ENCODE results near the gene GRIN3B.

GRIN3B gene, protein sequence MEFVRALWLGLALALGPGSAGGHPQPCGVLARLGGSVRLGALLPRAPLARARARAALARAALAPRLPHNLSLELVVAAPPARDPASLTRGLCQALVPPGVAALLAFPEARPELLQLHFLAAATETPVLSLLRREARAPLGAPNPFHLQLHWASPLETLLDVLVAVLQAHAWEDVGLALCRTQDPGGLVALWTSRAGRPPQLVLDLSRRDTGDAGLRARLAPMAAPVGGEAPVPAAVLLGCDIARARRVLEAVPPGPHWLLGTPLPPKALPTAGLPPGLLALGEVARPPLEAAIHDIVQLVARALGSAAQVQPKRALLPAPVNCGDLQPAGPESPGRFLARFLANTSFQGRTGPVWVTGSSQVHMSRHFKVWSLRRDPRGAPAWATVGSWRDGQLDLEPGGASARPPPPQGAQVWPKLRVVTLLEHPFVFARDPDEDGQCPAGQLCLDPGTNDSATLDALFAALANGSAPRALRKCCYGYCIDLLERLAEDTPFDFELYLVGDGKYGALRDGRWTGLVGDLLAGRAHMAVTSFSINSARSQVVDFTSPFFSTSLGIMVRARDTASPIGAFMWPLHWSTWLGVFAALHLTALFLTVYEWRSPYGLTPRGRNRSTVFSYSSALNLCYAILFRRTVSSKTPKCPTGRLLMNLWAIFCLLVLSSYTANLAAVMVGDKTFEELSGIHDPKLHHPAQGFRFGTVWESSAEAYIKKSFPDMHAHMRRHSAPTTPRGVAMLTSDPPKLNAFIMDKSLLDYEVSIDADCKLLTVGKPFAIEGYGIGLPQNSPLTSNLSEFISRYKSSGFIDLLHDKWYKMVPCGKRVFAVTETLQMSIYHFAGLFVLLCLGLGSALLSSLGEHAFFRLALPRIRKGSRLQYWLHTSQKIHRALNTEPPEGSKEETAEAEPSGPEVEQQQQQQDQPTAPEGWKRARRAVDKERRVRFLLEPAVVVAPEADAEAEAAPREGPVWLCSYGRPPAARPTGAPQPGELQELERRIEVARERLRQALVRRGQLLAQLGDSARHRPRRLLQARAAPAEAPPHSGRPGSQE

DNA sequence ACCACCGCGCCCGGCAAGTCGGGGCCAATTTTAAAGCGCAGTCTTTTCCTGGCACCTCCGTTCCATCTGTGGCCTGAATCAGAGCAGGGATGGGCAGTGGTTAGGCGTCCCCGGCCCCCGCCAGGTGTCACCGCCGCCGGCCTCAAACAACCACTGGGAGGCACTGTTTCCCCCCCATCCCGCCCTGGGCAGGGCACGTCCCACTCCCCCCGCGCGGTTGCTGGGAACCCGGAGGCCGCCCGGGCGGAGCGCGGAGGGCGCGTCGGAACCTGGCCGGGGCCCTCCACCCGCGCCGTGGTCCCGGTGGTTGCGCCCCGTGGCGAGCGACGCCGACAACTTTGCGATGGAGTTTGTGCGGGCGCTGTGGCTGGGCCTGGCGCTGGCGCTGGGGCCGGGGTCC is at the start of gene GRIN3B:
TSS of gene GRIN3B (plus strand) at position 325 of the 400 bp plus-strand sequence. CDS start at position 344, 19 bp downstream.
- WGBS (ENCODE audit: insufficient coverage, insufficient read length) = no CpG with 5 or more reads among the region's 43 CpGs
- DNase-seq (ENCODE audit: low read depth, low spot score) = peak; percentile 47
- Histone ChIP-seq H3K9me3 (ENCODE audit: control insufficient read depth, insufficient read depth, low read length) (no peaks in the 10 kb centered on the region), H3K27me3 (ENCODE audit: control insufficient read depth, insufficient read depth, low read length) (peaks cover 7% of the 10 kb centered on the region), H3K36me3 (ENCODE audit: control insufficient read depth, insufficient read depth, low read length) (no peaks in the 10 kb centered on the region), H3K27ac (ENCODE audit: low read length) (no peak within 1 kb of the TSS), H3K4me1 (ENCODE audit: control insufficient read depth, insufficient read depth, low read length) (no peaks in the 10 kb centered on the region; the same call in 1 of the 2 replicates), H3K4me3 (ENCODE audit: low read length) (peak within 1 kb of the TSS; percentile 61; the same call in 1 of the 2 replicates)

- no peaks in the 10 kb centered on the region for H3K9me3 ChIP-seq (ENCODE audit: control insufficient read depth, insufficient read depth, low read length)
- H3K27ac ChIP-seq (ENCODE audit: low read length) = no peak overlapping the region
- H3K36me3 ChIP-seq (ENCODE audit: control insufficient read depth, insufficient read depth, low read length) = no peaks in the 10 kb centered on the region
- no peak overlapping the region for H3K4me3 ChIP-seq (ENCODE audit: low read length)
- WGBS (ENCODE audit: insufficient coverage, insufficient read length) = no CpG with 5 or more reads among the region's 14 CpGs
- no peak for DNase-seq (ENCODE audit: low read depth, low spot score)
- peaks cover 5% of the 10 kb centered on the region for H3K4me1 ChIP-seq (ENCODE audit: control insufficient read depth, insufficient read depth, low read length)
- H3K27me3 ChIP-seq (ENCODE audit: control insufficient read depth, insufficient read depth, low read length) = no peaks in the 10 kb centered on the region
These were observed 48.1 kb upstream of the GRIN3B start for GRCh38 chr19:952049-952679.

GRCh38 chr19:952680-953444 is 47.4 kb upstream of the GRIN3B start:
- Histone ChIP-seq H3K4me1 (ENCODE audit: control insufficient read depth, insufficient read depth, low read length) (peaks cover 5% of the 10 kb centered on the region), H3K27me3 (ENCODE audit: control insufficient read depth, insufficient read depth, low read length) (no peaks in the 10 kb centered on the region), H3K4me3 (ENCODE audit: low read length) (no peak overlapping the region), H3K9me3 (ENCODE audit: control insufficient read depth, insufficient read depth, low read length) (no peaks in the 10 kb centered on the region), H3K27ac (ENCODE audit: low read length) (no peak overlapping the region), H3K36me3 (ENCODE audit: control insufficient read depth, insufficient read depth, low read length) (no peaks in the 10 kb centered on the region)
- whole genome bisulfite sequencing (ENCODE audit: insufficient coverage, insufficient read length) = no CpG with 5 or more reads among the region's 21 CpGs
- DNase-seq (ENCODE audit: low read depth, low spot score) = no peak

- Histone ChIP-seq H3K36me3 (ENCODE audit: control insufficient read depth, insufficient read depth, low read length) (no peaks in the 10 kb centered on the region), H3K4me1 (ENCODE audit: control insufficient read depth, insufficient read depth, low read length) (peaks cover 5% of the 10 kb centered on the region), H3K9me3 (ENCODE audit: control insufficient read depth, insufficient read depth, low read length) (no peaks in the 10 kb centered on the region), H3K27me3 (ENCODE audit: control insufficient read depth, insufficient read depth, low read length) (no peaks in the 10 kb centered on the region), H3K4me3 (ENCODE audit: low read length) (no peak overlapping the region), H3K27ac (ENCODE audit: low read length) (no peak overlapping the region)
- WGBS (ENCODE audit: insufficient coverage, insufficient read length) = no CpG with 5 or more reads among the region's 33 CpGs
- DNase-seq (ENCODE audit: low read depth, low spot score) = no peak
These were observed 46.6 kb upstream of the GRIN3B start for GRCh38 chr19:953445-954271.

DNA sequence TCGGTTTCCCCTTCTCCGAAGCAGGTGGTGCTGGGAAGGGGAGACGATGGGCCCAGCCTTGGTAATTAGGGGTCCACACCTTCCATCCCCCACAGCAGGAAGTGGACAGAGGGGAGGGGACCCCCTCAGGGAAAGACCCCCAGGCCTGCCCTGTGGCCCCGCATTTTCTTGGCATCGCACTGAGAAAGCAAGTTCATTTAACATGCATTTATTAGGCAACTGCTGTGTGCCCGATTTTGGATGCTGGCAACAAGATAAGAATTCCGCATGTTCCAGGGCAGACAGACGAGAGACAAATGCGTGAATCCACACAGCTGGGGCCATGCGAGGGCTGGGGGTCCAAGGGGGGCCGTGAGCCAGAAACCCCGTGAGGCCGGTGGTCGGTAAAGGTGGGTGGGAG is 45.9 kb upstream of the GRIN3B start:
- H3K4me1 ChIP-seq (ENCODE audit: control insufficient read depth, insufficient read depth, low read length) = peaks cover 5% of the 10 kb centered on the region
- no peaks in the 10 kb centered on the region for H3K36me3 ChIP-seq (ENCODE audit: control insufficient read depth, insufficient read depth, low read length)
- no peak for DNase-seq (ENCODE audit: low read depth, low spot score)
- no peak overlapping the region for H3K4me3 ChIP-seq (ENCODE audit: low read length)
- no CpG with 5 or more reads among the region's 14 CpGs for WGBS (ENCODE audit: insufficient coverage, insufficient read length)
- H3K27ac ChIP-seq (ENCODE audit: low read length) = no peak overlapping the region
- H3K9me3 ChIP-seq (ENCODE audit: control insufficient read depth, insufficient read depth, low read length) = no peaks in the 10 kb centered on the region
- H3K27me3 ChIP-seq (ENCODE audit: control insufficient read depth, insufficient read depth, low read length) = no peaks in the 10 kb centered on the region

- no peak overlapping the region for H3K27ac ChIP-seq (ENCODE audit: low read length)
- H3K9me3 ChIP-seq (ENCODE audit: control insufficient read depth, insufficient read depth, low read length) = no peaks in the 10 kb centered on the region
- peaks cover 5% of the 10 kb centered on the region for H3K4me1 ChIP-seq (ENCODE audit: control insufficient read depth, insufficient read depth, low read length)
- no peak overlapping the region for H3K4me3 ChIP-seq (ENCODE audit: low read length)
- no CpG with 5 or more reads among the region's 43 CpGs for WGBS (ENCODE audit: insufficient coverage, insufficient read length)
- no peaks in the 10 kb centered on the region for H3K27me3 ChIP-seq (ENCODE audit: control insufficient read depth, insufficient read depth, low read length)
- no peaks in the 10 kb centered on the region for H3K36me3 ChIP-seq (ENCODE audit: control insufficient read depth, insufficient read depth, low read length)
- no peak for DNase-seq (ENCODE audit: low read depth, low spot score)
These were observed 45.3 kb upstream of the GRIN3B start for GRCh38 chr19:954672-955494.

GRCh38 chr19:955803-956765 is 44.1 kb upstream of the GRIN3B start:
- no peaks in the 10 kb centered on the region for H3K9me3 ChIP-seq (ENCODE audit: control insufficient read depth, insufficient read depth, low read length)
- no peaks in the 10 kb centered on the region for H3K27me3 ChIP-seq (ENCODE audit: control insufficient read depth, insufficient read depth, low read length)
- H3K36me3 ChIP-seq (ENCODE audit: control insufficient read depth, insufficient read depth, low read length) = no peaks in the 10 kb centered on the region; the same call in 1 of the 2 replicates
- WGBS (ENCODE audit: insufficient coverage, insufficient read length) = no CpG with 5 or more reads among the region's 55 CpGs
- no peak overlapping the region for H3K4me3 ChIP-seq (ENCODE audit: low read length)
- peaks cover 5% of the 10 kb centered on the region for H3K4me1 ChIP-seq (ENCODE audit: control insufficient read depth, insufficient read depth, low read length)
- no peak overlapping the region for H3K27ac ChIP-seq (ENCODE audit: low read length)
- DNase-seq (ENCODE audit: low read depth, low spot score) = no peak

GRCh38 chr19:956766-957440 is 43.3 kb upstream of the GRIN3B start:
- H3K27ac ChIP-seq (ENCODE audit: low read length) = no peak overlapping the region
- H3K4me3 ChIP-seq (ENCODE audit: low read length) = no peak overlapping the region
- H3K27me3 ChIP-seq (ENCODE audit: control insufficient read depth, insufficient read depth, low read length) = no peaks in the 10 kb centered on the region
- WGBS (ENCODE audit: insufficient coverage, insufficient read length) = no CpG with 5 or more reads among the region's 27 CpGs
- peaks cover 5% of the 10 kb centered on the region for H3K4me1 ChIP-seq (ENCODE audit: control insufficient read depth, insufficient read depth, low read length)
- DNase-seq (ENCODE audit: low read depth, low spot score) = no peak
- no peaks in the 10 kb centered on the region; the same call in 1 of the 2 replicates for H3K36me3 ChIP-seq (ENCODE audit: control insufficient read depth, insufficient read depth, low read length)
- H3K9me3 ChIP-seq (ENCODE audit: control insufficient read depth, insufficient read depth, low read length) = no peaks in the 10 kb centered on the region
